Thyroid gland (tissue), 4 donors: ENCODE results near the gene COX8A.

Source experiments
- CTCF ChIP-seq, 6 experiments: fragments of 200-600 bp in 3 of 6; fragments of 450-650 bp in 3 of 6; sonication (generic) in 3 of 6; IDR thresholded peaks; one replicate each; pipeline ENCODE4 v1.5.1; 2016 to 2019; ENCODE audit warnings: antibody characterized with exemption in 6 of 6, mild to moderate bottlenecking in 2 of 6, inconsistent platforms in 1 of 6, moderate library complexity in 1 of 6
- POLR2A ChIP-seq, 2 donors: fragments of 450-650 bp; IDR thresholded peaks; one replicate each; pipeline ENCODE4 v1.6.1; 2017; ENCODE audit warnings: antibody characterized with exemption in 2 of 2, mild to moderate bottlenecking in 2 of 2, moderate library complexity in 1 of 2

GRCh38 chr11:64007629-64008282 lies 33.3 kb downstream of the COX8A start:
- peak in 5 of 6 experiments; percentile 20 to 58 (median 41) for TF ChIP-seq CTCF (IDR thresholded peaks at IDR 0.05)
- no peak for TF ChIP-seq POLR2A (IDR thresholded peaks at IDR 0.05)
